SK-N-SH treated with all-trans-retinoic acid at 6 μM for 48 hours (cell line): ENCODE results near the gene COPS8.

Source experiments
- BACH2 ChIP-seq: fragments of 250-450 bp; sonication (Bioruptor Pico); IDR thresholded peaks from 2 replicates; pipeline ENCODE4 v1.9.0; 2021; ENCODE audit warnings: mild to moderate bottlenecking, borderline replicate concordance
- CREB5 ChIP-seq: fragments of 250-450 bp; sonication (Bioruptor Pico); IDR thresholded peaks from 2 replicates; pipeline ENCODE4 v1.5.1; 2020; ENCODE audit warnings: low read depth, mild to moderate bottlenecking, moderate library complexity
- CSDC2 ChIP-seq: fragments of 250-450 bp; sonication (Bioruptor Pico); IDR thresholded peaks from 2 replicates; pipeline ENCODE4 v1.5.0; 2020; ENCODE audit warnings: mild to moderate bottlenecking, moderate library complexity
- POU6F1 ChIP-seq: fragments of 250-450 bp; sonication (Bioruptor Pico); IDR thresholded peaks from 2 replicates; pipeline ENCODE4 v1.8.0; 2021; ENCODE audit warnings: low read depth, mild to moderate bottlenecking, moderate library complexity, borderline replicate concordance
- ZFP30 ChIP-seq: fragments of 450-650 bp; formaldehyde crosslinking; IDR thresholded peaks from 2 replicates; pipeline ENCODE4 v1.5.0; 2022; ENCODE audit warnings: mild to moderate bottlenecking, moderate library complexity
- TF ChIP-seq, protein P1 (sequence below): fragments of 250-450 bp; sonication (Bioruptor Pico); IDR thresholded peaks from 2 replicates; pipeline ENCODE4 v1.8.0; 2020; ENCODE audit warnings: mild to moderate bottlenecking, moderate library complexity, borderline replicate concordance

DNA sequence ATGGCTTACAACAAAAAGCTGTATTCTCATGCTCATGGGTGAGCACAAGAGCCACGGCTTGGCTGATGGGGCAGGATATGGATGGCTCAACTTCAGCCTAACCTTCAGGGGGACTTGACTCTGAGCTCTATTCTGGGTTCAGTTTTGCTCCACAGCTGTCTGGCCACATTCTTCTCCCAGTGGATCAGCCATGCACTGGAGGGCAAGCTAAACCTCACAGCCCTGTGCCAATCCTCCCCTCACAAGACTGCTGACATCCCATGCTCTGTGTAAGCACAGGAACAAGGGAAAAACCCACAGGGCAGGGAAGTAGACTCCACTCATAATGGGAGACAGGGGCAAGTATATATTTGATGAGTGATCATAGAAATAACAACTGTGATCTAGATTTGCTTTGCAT, 35.6 kb downstream of the COPS8 start:
- no peak for TF ChIP-seq ZFP30 (CRISPR knock-in tag)
- TF ChIP-seq CREB5 (CRISPR knock-in tag): no peak
- TF ChIP-seq BACH2 (CRISPR knock-in tag): no peak
- TF ChIP-seq CSDC2 (CRISPR knock-in tag): no peak
- TF ChIP-seq, protein P1, sequence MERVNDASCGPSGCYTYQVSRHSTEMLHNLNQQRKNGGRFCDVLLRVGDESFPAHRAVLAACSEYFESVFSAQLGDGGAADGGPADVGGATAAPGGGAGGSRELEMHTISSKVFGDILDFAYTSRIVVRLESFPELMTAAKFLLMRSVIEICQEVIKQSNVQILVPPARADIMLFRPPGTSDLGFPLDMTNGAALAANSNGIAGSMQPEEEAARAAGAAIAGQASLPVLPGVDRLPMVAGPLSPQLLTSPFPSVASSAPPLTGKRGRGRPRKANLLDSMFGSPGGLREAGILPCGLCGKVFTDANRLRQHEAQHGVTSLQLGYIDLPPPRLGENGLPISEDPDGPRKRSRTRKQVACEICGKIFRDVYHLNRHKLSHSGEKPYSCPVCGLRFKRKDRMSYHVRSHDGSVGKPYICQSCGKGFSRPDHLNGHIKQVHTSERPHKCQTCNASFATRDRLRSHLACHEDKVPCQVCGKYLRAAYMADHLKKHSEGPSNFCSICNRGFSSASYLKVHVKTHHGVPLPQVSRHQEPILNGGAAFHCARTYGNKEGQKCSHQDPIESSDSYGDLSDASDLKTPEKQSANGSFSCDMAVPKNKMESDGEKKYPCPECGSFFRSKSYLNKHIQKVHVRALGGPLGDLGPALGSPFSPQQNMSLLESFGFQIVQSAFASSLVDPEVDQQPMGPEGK: no peak
- TF ChIP-seq POU6F1: no peak
